ENCODE data around the gene PTPRN2. TPM values are rescaled to one million over a fixed set of nuclear protein-coding genes. Genes with fewer than 3 reads are reported as not detected.

Gene PTPRN2
- total and polyA plus RNA-seq, 9 of the 15 experiments (the other 6 are each of a cell fraction or from before 2014, with no cell fraction given), result not detected

DNA sequence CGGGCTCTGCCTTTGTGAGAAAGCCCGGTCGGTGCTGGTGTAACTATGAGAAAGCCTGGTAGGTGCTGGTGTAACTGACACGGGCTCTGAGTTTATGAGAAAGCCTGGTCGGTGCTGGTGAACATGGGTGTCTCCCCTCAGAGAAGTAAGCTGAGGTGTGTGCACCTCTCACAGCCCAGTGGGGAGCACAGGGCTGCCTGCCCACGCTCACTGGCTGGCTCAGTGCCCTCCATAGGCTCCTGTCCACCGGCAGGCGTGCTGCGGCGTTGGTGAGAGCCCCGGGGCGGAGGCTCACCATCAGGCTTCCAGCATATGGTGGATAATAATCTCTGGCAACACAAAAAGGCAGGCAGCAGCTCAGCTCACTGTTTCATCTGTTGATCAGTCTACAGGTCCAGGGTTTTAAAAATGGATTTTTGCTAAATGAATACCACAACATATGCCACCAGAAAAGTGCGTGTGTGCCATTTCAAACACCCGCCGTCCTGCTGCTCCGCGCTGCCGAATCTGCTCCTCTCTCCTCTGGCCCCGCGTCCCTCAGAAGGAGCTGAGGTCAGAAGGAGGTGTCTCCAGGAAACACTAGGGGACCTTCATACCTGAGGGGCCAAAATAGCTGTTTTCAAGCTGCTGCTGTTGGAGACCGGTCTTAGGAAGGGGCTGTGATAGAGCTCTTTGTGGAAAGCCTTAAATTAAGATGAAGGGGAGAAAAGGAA is 885.2 kb downstream of the PTPRN2 start (continued):
- TF ChIP-seq, protein P1, sequence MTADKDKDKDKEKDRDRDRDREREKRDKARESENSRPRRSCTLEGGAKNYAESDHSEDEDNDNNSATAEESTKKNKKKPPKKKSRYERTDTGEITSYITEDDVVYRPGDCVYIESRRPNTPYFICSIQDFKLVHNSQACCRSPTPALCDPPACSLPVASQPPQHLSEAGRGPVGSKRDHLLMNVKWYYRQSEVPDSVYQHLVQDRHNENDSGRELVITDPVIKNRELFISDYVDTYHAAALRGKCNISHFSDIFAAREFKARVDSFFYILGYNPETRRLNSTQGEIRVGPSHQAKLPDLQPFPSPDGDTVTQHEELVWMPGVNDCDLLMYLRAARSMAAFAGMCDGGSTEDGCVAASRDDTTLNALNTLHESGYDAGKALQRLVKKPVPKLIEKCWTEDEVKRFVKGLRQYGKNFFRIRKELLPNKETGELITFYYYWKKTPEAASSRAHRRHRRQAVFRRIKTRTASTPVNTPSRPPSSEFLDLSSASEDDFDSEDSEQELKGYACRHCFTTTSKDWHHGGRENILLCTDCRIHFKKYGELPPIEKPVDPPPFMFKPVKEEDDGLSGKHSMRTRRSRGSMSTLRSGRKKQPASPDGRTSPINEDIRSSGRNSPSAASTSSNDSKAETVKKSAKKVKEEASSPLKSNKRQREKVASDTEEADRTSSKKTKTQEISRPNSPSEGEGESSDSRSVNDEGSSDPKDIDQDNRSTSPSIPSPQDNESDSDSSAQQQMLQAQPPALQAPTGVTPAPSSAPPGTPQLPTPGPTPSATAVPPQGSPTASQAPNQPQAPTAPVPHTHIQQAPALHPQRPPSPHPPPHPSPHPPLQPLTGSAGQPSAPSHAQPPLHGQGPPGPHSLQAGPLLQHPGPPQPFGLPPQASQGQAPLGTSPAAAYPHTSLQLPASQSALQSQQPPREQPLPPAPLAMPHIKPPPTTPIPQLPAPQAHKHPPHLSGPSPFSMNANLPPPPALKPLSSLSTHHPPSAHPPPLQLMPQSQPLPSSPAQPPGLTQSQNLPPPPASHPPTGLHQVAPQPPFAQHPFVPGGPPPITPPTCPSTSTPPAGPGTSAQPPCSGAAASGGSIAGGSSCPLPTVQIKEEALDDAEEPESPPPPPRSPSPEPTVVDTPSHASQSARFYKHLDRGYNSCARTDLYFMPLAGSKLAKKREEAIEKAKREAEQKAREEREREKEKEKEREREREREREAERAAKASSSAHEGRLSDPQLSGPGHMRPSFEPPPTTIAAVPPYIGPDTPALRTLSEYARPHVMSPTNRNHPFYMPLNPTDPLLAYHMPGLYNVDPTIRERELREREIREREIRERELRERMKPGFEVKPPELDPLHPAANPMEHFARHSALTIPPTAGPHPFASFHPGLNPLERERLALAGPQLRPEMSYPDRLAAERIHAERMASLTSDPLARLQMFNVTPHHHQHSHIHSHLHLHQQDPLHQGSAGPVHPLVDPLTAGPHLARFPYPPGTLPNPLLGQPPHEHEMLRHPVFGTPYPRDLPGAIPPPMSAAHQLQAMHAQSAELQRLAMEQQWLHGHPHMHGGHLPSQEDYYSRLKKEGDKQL (CRISPR knock-in tag; IDR thresholded peaks at IDR 0.05; ENCODE audit: borderline replicate concordance), result no peak
- no peak for TF ChIP-seq CBFA2T2 (conservative IDR thresholded peaks at IDR 0.05)
- TF ChIP-seq BACH1 (tag; IDR thresholded peaks at IDR 0.05), result no peak
- TF ChIP-seq, protein P2, sequence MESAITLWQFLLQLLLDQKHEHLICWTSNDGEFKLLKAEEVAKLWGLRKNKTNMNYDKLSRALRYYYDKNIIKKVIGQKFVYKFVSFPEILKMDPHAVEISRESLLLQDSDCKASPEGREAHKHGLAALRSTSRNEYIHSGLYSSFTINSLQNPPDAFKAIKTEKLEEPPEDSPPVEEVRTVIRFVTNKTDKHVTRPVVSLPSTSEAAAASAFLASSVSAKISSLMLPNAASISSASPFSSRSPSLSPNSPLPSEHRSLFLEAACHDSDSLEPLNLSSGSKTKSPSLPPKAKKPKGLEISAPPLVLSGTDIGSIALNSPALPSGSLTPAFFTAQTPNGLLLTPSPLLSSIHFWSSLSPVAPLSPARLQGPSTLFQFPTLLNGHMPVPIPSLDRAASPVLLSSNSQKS (CRISPR knock-in tag; IDR thresholded peaks at IDR 0.05), result no peak
- TF ChIP-seq ZC3H8 (IDR thresholded peaks at IDR 0.05), result no peak
- TF ChIP-seq, protein P3, sequence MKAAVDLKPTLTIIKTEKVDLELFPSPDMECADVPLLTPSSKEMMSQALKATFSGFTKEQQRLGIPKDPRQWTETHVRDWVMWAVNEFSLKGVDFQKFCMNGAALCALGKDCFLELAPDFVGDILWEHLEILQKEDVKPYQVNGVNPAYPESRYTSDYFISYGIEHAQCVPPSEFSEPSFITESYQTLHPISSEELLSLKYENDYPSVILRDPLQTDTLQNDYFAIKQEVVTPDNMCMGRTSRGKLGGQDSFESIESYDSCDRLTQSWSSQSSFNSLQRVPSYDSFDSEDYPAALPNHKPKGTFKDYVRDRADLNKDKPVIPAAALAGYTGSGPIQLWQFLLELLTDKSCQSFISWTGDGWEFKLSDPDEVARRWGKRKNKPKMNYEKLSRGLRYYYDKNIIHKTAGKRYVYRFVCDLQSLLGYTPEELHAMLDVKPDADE (conservative IDR thresholded peaks at IDR 0.05; ENCODE audit: control insufficient read depth, low read depth, low read length), result no peak
- TF ChIP-seq, protein P4, sequence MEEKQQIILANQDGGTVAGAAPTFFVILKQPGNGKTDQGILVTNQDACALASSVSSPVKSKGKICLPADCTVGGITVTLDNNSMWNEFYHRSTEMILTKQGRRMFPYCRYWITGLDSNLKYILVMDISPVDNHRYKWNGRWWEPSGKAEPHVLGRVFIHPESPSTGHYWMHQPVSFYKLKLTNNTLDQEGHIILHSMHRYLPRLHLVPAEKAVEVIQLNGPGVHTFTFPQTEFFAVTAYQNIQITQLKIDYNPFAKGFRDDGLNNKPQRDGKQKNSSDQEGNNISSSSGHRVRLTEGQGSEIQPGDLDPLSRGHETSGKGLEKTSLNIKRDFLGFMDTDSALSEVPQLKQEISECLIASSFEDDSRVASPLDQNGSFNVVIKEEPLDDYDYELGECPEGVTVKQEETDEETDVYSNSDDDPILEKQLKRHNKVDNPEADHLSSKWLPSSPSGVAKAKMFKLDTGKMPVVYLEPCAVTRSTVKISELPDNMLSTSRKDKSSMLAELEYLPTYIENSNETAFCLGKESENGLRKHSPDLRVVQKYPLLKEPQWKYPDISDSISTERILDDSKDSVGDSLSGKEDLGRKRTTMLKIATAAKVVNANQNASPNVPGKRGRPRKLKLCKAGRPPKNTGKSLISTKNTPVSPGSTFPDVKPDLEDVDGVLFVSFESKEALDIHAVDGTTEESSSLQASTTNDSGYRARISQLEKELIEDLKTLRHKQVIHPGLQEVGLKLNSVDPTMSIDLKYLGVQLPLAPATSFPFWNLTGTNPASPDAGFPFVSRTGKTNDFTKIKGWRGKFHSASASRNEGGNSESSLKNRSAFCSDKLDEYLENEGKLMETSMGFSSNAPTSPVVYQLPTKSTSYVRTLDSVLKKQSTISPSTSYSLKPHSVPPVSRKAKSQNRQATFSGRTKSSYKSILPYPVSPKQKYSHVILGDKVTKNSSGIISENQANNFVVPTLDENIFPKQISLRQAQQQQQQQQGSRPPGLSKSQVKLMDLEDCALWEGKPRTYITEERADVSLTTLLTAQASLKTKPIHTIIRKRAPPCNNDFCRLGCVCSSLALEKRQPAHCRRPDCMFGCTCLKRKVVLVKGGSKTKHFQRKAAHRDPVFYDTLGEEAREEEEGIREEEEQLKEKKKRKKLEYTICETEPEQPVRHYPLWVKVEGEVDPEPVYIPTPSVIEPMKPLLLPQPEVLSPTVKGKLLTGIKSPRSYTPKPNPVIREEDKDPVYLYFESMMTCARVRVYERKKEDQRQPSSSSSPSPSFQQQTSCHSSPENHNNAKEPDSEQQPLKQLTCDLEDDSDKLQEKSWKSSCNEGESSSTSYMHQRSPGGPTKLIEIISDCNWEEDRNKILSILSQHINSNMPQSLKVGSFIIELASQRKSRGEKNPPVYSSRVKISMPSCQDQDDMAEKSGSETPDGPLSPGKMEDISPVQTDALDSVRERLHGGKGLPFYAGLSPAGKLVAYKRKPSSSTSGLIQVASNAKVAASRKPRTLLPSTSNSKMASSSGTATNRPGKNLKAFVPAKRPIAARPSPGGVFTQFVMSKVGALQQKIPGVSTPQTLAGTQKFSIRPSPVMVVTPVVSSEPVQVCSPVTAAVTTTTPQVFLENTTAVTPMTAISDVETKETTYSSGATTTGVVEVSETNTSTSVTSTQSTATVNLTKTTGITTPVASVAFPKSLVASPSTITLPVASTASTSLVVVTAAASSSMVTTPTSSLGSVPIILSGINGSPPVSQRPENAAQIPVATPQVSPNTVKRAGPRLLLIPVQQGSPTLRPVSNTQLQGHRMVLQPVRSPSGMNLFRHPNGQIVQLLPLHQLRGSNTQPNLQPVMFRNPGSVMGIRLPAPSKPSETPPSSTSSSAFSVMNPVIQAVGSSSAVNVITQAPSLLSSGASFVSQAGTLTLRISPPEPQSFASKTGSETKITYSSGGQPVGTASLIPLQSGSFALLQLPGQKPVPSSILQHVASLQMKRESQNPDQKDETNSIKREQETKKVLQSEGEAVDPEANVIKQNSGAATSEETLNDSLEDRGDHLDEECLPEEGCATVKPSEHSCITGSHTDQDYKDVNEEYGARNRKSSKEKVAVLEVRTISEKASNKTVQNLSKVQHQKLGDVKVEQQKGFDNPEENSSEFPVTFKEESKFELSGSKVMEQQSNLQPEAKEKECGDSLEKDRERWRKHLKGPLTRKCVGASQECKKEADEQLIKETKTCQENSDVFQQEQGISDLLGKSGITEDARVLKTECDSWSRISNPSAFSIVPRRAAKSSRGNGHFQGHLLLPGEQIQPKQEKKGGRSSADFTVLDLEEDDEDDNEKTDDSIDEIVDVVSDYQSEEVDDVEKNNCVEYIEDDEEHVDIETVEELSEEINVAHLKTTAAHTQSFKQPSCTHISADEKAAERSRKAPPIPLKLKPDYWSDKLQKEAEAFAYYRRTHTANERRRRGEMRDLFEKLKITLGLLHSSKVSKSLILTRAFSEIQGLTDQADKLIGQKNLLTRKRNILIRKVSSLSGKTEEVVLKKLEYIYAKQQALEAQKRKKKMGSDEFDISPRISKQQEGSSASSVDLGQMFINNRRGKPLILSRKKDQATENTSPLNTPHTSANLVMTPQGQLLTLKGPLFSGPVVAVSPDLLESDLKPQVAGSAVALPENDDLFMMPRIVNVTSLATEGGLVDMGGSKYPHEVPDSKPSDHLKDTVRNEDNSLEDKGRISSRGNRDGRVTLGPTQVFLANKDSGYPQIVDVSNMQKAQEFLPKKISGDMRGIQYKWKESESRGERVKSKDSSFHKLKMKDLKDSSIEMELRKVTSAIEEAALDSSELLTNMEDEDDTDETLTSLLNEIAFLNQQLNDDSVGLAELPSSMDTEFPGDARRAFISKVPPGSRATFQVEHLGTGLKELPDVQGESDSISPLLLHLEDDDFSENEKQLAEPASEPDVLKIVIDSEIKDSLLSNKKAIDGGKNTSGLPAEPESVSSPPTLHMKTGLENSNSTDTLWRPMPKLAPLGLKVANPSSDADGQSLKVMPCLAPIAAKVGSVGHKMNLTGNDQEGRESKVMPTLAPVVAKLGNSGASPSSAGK (IDR thresholded peaks at IDR 0.05), result no peak
